HG03378 (cell line): Measurements from ENCODE around the gene HMGN4.
"Not testable (repeated sequence)": the region's sequence is repeated elsewhere in the genome, so short reads cannot be mapped to it uniquely, and the experiment has no call there.

Experiments
- ATAC-seq: cut with Tn5 transposase; IDR thresholded peaks from one replicate; pipeline ENCODE4 v1.9.1; 2021; ENCODE audit warnings: mild to moderate bottlenecking, moderate library complexity; ENCODE audit not compliant: unreplicated experiment

HMGN4 gene

DNA sequence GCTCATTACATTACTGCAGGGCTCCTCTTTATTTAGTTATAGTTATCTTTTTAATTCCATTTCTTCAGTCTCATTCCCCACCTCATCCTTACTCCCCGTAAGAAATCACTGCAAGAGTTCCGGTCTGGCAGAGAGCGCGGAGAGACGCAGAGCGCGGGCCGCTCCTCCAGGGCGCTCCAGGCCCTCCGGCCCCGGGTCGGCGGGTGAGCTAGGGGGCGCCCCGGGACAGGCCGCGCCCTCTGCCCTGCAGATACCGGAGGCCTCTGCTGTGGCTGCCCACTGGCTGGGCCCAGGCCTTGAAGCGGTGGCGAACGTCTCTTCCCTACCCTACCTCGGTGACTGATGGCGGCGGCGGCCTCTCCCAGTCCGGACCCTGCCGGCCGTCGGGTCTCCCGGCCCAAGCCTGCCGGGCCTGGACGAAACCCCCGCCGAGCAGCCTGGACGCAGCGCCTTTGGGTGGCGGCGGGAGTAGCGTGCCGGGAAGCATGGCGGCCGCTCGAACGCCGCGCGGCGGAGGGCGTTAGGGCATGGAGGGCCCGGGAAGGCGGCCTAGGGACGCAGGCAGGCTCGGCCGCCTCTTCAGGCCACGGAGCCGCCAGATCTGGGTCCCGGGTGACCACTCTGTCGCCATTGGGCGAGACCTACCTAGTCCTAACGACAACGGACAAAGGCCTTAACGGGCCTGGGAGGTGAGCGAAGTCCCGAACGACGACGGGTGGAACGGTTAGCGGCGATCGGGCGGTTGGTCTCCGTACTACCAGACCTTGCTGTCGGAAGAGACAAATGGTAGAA lies 16.4 kb upstream of the HMGN4 start:
- ATAC-seq: peak; percentile 63

DNA sequence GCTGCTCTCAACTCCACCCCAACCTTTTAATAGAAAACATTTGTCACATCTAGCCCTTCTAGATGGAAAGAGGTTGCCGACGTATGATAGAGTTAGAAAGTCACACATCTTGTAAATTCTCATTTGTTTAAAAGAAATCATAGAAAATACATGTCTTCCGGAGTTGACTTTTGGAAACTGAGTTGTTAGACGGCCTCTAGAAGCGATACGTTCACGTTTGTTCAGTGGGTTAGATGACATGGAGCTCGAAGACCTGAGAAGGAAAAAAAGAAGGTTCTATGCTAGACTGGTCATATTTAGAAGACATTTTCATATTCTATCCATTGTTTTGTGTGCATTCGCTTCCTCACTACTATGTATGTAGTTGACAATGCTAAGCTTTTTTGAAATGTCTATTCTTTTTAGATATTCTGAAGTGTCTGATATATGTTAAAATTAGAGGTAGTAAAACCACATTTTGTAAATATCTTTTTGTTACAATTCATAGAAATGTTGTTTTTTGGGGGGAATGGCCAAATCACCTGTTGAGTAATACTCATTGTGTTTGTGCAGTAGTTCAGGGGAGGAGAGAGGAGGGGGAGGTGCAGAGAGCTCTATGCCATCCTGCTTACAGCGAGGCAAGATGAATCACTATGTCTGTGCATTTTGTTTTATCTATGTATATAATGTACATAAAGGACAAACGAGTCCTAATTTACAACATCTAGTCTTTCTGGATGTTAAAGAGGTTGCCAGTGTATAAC lies 15.5 kb upstream of the HMGN4 start:
- not testable (repeated sequence) for ATAC-seq

DNA sequence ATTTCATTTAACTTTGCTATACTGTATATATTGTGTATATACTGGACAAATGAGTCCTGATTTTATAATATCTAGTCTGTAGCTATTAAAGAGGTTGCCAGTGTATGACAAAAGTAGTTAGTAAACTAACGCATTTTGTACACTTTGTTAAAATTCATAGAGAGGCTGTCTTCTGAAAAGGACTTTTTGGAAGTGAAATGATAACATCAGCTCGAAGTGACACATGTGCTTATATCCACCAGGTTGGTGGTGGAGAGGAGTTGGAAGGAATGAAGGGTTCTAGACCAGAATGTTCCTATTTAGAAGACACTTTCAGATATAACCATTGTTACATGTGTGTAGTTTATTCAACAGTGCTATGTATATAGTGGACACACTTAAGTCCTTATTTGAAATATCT lies 13.9 kb upstream of the HMGN4 start:
- ATAC-seq: not testable (repeated sequence)

- no peak for ATAC-seq
Observed at GRCh38 chr6:26524722-26525370, 13.3 kb upstream of the HMGN4 start.

- ATAC-seq: no peak
Observed at GRCh38 chr6:26525838-26526237, 12.3 kb upstream of the HMGN4 start.

GRCh38 chr6:26526928-26527327 lies 11.2 kb upstream of the HMGN4 start:
- ATAC-seq: no peak

- ATAC-seq: no peak
Observed at GRCh38 chr6:26530203-26530602, 8.0 kb upstream of the HMGN4 start.

DNA sequence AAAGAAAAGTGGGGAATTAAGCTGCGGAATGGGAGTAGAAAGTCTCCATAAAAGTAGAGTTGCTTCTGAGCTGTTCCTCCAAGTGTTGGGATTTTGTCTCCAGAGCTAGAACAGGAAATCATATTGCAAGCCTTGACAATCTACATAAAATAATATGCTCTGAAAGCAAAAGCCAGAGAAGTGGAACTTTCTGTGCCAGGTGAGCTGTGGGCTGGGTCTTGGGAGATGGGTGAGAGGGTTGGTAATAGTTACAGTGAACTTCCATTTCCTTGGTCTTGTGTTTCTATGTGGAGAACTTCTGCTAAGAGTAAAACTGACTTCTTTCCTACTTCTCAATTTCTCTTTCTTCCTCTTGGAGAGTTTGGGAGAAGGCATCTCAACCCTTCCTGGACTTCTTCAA lies 6.3 kb upstream of the HMGN4 start:
- no peak for ATAC-seq

DNA sequence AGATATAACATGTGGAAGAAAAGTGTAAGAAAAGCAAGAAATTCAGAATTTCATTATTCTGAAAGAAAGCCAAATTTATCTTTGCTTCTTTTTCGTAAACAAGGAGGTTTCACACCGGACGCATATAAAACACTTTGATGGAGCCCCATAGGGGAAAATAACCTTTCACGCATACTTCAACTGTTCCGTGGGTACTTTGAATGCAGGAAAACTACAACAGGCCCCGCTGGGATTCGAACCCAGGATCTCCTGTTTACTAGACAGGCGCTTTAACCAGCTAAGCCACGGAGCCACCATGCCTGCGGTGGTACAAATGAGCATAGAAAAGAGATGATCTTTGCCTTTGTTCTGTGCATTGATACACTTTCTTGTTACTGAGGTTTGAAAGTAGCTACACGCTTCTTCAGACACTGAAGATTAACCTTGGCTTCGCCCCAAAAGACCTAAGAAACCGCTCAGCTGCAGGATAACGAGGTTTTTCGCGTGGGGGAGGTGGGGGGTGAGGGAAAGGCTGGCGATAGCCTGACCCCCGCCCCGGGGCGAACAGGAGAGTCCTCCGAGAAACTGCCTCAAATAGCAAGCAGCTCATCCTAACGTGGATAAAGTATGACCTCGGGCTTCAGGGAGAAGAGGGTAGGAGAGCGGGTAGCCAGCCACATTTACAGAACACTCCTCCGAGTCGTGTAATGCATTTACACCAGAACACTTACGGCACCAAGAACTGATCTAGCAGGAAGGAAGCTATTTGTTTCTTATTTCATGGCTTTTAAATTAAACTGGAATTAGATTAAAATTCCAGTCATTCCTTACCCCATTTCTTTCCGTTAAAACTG lies 5.3 kb upstream of the HMGN4 start:
- peak; percentile 39 for ATAC-seq

DNA sequence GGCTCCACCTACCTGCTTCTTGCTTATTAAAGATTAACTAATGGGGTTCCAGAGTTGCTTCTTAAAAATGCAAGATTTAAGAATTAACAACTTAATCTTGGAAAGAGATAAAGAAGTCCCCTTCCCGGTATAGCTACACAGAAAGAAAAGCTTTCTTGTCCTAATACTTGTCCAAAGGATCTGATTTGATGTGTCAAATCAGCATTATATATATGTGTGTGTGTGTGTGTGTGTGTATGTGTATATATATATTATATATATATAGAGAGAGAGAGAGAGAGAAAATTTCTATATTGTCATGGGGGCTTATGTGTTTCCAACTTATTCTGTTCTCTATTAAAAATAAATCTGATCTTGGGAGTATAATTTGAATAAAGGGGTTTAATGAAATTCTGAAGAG lies 4.6 kb upstream of the HMGN4 start:
- no peak for ATAC-seq

DNA sequence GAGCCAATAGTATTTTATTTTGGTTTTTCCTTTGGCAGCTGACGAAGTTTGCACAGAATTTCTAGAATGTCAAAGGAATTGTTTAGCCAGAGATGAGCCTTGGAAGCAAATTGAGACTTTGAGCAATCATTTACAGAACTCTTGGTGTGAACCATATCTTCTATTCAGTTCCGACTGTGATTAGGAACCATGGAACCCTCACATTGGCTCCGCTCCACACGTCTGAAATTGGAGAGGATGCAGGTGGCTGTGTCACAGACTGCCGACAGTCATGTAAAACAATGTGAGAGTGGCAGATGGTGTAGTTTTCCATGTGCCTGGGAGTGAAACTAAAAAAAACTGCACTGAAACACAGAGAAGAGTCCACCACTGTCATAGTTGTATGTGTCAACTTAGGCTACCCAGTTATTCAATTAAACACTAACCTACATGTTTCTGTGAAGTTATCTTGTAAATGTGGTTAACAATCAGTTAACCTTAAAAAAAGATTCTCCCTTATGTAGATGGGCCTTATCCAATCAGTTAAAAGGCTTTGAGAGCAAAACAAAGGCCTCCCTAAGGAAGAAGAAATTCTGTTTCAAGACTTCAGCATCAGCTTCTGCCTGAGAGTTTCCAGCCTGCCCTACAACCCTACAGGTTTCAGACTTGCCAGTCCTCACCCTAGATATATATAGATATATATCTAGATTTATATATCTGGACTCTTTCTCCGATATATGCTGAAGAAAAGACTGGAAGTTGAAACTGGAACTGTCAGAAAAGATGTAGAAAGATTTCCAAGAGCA lies 3.3 kb upstream of the HMGN4 start:
- no peak for ATAC-seq

- ATAC-seq: no peak
Observed at GRCh38 chr6:26536571-26537159, 1.5 kb upstream of the HMGN4 start.

GRCh38 chr6:26537160-26537845 lies 863 bp upstream of the HMGN4 start:
- peak; percentile 41 for ATAC-seq

GRCh38 chr6:26538572-26538902 lies 371 bp downstream of the HMGN4 start:
- no peak for ATAC-seq

GRCh38 chr6:26539071-26539615 lies 977 bp downstream of the HMGN4 start:
- no peak for ATAC-seq

DNA sequence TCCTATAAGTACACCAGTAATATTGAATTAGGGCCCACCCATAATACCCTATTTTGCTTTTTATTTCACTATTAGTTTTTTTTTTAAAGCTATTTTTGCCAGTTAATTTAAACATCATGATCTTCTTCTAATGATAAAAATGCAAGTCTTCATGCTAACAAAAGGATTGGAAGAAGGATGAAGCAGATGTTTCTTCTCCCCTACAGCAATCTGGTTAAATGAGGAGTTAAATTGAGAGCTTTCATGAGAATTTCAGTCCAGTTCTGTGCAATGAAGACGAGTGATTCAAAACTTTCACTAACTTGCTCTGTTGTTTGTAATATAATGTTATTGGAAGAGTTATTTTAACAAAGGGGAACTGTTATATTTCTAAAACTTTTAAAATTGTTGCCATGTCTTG lies 3.4 kb downstream of the HMGN4 start:
- no peak for ATAC-seq

GRCh38 chr6:26543953-26544352 lies 5.8 kb downstream of the HMGN4 start:
- no peak for ATAC-seq

DNA sequence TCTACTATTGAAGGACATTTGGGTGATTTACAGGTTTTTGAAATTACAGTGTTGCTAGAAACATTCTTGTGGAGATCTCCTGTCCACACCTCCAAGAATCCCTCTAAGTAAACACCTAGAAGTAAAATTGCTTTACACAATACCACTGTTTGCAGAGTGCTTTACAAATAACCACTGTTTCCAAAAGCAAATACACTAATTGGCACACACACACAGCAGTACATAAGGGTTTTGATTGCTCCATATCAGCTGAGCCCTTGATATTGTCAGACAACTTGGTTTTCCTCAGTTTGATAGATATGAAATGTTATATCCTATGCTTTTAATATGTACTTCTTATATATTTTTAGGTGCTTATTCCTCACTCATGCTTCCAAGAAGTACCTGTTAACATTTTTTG lies 6.3 kb downstream of the HMGN4 start:
- no peak for ATAC-seq

DNA sequence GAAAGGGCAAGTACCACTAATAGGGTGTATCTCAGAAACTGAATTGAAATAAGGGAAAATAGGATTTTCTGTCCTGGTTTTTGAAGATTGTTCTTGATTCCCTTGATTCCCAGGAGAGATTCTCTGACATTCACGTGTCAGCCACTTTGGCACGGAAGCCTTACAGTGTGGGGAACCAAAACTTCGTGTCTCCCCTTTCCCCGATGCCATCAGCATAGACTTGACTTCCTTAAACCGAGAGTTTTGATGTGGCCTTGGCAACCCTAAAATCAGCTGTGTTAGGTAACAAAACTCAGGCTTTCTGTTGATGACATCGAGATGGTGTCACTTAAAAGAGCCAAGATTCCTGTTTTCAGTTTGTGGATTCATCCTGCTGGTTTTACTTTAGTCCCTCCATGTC lies 7.5 kb downstream of the HMGN4 start:
- no peak for ATAC-seq
